GM12892 (cell line): ENCODE data around the gene GALNT16.

ENCODE experiments used
- POLR2A ChIP-seq: IDR thresholded peaks from 2 replicates; pipeline ENCODE4 v1.6.1; 2011; ENCODE audit warnings: low read depth, low read length, control low read depth
- POLR2AphosphoS5 ChIP-seq: IDR thresholded peaks from 2 replicates; pipeline ENCODE4 v1.6.1; 2011; ENCODE audit warnings: low read depth, low read length, control low read depth

DNA sequence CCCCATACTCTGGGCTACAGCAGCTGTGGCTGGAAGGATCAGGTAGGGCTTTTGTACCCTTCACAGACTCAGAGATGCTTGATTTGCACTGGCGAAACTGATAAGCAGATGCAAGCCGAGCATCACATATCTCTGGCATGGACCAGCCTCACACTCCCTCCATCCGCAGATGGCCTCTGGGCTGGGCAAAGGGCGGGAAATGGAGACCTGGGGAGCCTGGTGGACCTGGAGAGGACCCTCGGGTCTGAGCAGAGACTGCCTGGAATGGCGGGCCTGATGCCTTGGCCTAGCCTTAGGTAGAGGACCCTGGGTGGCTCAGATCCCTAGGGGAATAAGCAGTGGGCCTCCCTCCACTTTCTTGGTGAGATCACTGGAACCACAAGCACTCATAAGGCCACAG is 53.2 kb downstream of the GALNT16 start:
- TF ChIP-seq POLR2A (no peak), POLR2AphosphoS5 (no peak)
